ENCODE data around the gene CDC42EP1. TPM values are rescaled to one million over a fixed set of nuclear protein-coding genes. Genes with fewer than 3 reads are reported as not detected.

Gene CDC42EP1
- total and polyA plus RNA-seq, 2 donors (not counting 3 experiments of a cell fraction or from before 2014, with no cell fraction given) = 82.2 to 141 TPM

DNA sequence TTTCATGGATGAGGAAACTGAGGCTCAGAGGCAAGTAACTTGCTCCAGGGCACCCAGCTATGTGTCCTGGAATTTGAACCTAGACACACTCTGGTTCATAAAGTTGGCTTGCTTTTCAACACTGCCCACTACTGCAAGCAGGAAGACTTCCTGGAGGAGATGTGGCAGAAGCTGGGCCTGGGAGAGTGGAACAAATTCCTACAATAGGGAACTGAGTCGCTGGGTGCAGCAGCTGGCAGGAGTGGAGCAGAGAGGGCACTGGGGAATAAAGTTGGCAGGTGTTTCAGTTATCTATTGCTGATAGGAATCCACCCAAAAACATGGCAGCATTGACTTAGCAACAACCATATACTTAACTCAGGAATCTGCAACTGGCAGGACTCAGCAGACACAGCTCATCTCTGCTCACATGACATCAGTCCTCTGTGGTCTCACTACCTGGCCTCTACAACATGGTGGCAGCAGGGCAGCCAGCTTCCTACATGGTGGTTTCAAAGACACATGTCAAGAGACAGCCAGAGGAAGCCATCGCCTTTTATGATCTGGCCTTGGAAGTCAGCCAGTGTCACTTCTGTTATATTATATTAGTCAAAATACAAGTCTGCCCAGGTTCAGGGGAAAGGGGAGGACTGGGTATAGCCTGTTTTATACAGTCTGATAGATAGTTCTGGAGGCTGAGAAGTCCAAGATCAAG, 30.5 kb upstream of the CDC42EP1 start:
- POLR2A ChIA-PET = no interaction called here
- intact Hi-C loops (cut with micrococcal nuclease) = no loop called here

More for the DNA sequence above, 30.5 kb upstream of the CDC42EP1 start:
- CTCF ChIA-PET = interaction anchor here (0.9 to 1.4 kb wide), 3 partner anchors 20 to 213 kb away, joined by 3 to 4 read pairs (median 3); no protein-coding TSS in a partner anchor
- no peak overlapping the region for H3K27ac ChIP-seq (ENCODE audit: insufficient read depth, low read depth, low read length)
- TF ChIP-seq JUN (IDR thresholded peaks at IDR 0.05; ENCODE audit: borderline replicate concordance, insufficient read depth, insufficient read length, low read depth) (no peak), FOS (IDR thresholded peaks at IDR 0.05; ENCODE audit: borderline replicate concordance, insufficient read depth, low read length) (no peak), MYC (IDR thresholded peaks at IDR 0.05; ENCODE audit: low read depth, low read length) (no peak), GATA2 (IDR thresholded peaks at IDR 0.05; ENCODE audit: insufficient read depth, insufficient read length, low read depth, low read length) (no peak), POLR2AphosphoS5 (IDR thresholded peaks at IDR 0.05; ENCODE audit: insufficient read depth, low read depth, low read length) (no peak), EZH2 (IDR thresholded peaks at IDR 0.05; ENCODE audit: borderline replicate concordance, low read depth, low read length, severe bottlenecking) (no peak), POLR2A (IDR thresholded peaks at IDR 0.05; ENCODE audit: low read depth, low read length) (no peak)
- TF ChIP-seq, protein P1, sequence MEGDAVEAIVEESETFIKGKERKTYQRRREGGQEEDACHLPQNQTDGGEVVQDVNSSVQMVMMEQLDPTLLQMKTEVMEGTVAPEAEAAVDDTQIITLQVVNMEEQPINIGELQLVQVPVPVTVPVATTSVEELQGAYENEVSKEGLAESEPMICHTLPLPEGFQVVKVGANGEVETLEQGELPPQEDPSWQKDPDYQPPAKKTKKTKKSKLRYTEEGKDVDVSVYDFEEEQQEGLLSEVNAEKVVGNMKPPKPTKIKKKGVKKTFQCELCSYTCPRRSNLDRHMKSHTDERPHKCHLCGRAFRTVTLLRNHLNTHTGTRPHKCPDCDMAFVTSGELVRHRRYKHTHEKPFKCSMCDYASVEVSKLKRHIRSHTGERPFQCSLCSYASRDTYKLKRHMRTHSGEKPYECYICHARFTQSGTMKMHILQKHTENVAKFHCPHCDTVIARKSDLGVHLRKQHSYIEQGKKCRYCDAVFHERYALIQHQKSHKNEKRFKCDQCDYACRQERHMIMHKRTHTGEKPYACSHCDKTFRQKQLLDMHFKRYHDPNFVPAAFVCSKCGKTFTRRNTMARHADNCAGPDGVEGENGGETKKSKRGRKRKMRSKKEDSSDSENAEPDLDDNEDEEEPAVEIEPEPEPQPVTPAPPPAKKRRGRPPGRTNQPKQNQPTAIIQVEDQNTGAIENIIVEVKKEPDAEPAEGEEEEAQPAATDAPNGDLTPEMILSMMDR (IDR thresholded peaks at IDR 0.05; ENCODE audit: extremely low read depth in 1 of 2, insufficient read depth in 1 of 2, low read depth in 1 of 2, low read length in 2 of 2) = no peak
- TF ChIP-seq, protein P2, sequence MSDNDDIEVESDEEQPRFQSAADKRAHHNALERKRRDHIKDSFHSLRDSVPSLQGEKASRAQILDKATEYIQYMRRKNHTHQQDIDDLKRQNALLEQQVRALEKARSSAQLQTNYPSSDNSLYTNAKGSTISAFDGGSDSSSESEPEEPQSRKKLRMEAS (IDR thresholded peaks at IDR 0.05; ENCODE audit: insufficient read depth, insufficient read length) = no peak
- no peaks in the 10 kb centered on the region for H3K9me1 ChIP-seq (replicated peaks; ENCODE audit: control insufficient read depth, extremely low read depth, insufficient read depth, low read length)
- no peak overlapping the region for H2AFZ ChIP-seq (ENCODE audit: low read depth, low read length)
- BruUV-seq (replicated peaks) = no TSS peak
- H3K79me2 ChIP-seq (ENCODE audit: control insufficient read depth, insufficient read depth, low read length) = no peaks in the 10 kb centered on the region
- H3K27me3 ChIP-seq (ENCODE audit: control insufficient read depth in 2 of 2, insufficient read depth in 2 of 2, low read length in 2 of 2) = no peaks in the 10 kb centered on the region
- no peaks in the 10 kb centered on the region for H4K20me1 ChIP-seq (replicated peaks; ENCODE audit: control insufficient read depth, extremely low read depth, insufficient read depth, low read length)
- FAIRE-seq (no peak), DNase-seq (ENCODE audit: low read depth, low spot score) (no peak)
- no peak overlapping the region for H3K9ac ChIP-seq (replicated peaks; ENCODE audit: extremely low read depth, insufficient read depth, low read length)
- dilution Hi-C loops (cut with MboI; ENCODE audit: extremely low pct_ligation_motif_present, low sequenced_read_pairs) = no loop called here
- H3K4me3 ChIP-seq (replicated peaks in 1 of 3; ENCODE audit: insufficient read depth in 1 of 3, low read depth in 1 of 3, low read length in 3 of 3) = no peak overlapping the region
- H3K4me2 ChIP-seq (ENCODE audit: insufficient read depth, low read length) = no peak overlapping the region
- no peaks in the 10 kb centered on the region for H3K9me3 ChIP-seq (replicated peaks; ENCODE audit: control insufficient read depth, insufficient read depth, low read length)
- H3K36me3 ChIP-seq (ENCODE audit: control insufficient read depth in 2 of 2, extremely low read depth in 1 of 2, insufficient read depth in 2 of 2, low read length in 2 of 2) = no peaks in the 10 kb centered on the region
- H3K4me1 ChIP-seq (ENCODE audit: control insufficient read depth, extremely low read depth, insufficient read depth, low read length) = peaks cover 16% of the 10 kb centered on the region

All from endothelial cell of umbilical vein (primary cell).